ENCODE measurements around the gene RNF130. TPM values are rescaled to one million over a fixed set of nuclear protein-coding genes. Genes with fewer than 3 reads are reported as not detected.

The RNF130 gene
- total and polyA plus RNA-seq, 2 donors from 2014 or later, result 73.9 to 88.1 TPM

- intact Hi-C loops (cut with DNase I), result no loop called here
- Histone ChIP-seq H3K27ac (ENCODE audit: low read depth in 2 of 2, low read length in 2 of 2) (no peak overlapping the region), H3K4me3 (ENCODE audit: low read length in 3 of 3) (no peak overlapping the region), H3K9me3 (ENCODE audit: control insufficient read depth in 2 of 3, insufficient read depth in 1 of 3, low read length in 3 of 3) (no peaks in the 10 kb centered on the region), H3K4me1 (ENCODE audit: control insufficient read depth in 2 of 3, insufficient read depth in 2 of 3, low read depth in 1 of 3, low read length in 3 of 3) (no peaks in the 10 kb centered on the region), H3K27me3 (ENCODE audit: control insufficient read depth, insufficient read depth, low read length) (no peaks in the 10 kb centered on the region), H3K36me3 (ENCODE audit: control insufficient read depth in 2 of 3, insufficient read depth in 3 of 3, low read length in 3 of 3) (no peaks in the 10 kb centered on the region), H3K9ac (ENCODE audit: low read length in 3 of 3) (no peak overlapping the region)
- DNase-seq, result no peak
- no peak for TF ChIP-seq CTCF (IDR thresholded peaks at IDR 0.05; ENCODE audit: borderline replicate concordance, extremely low read depth, insufficient read depth)
- FAIRE-seq, result no peak
These were observed 31.1 kb upstream of the RNF130 start for GRCh38 chr5:180102636-180103035.

GRCh38 chr5:180101451-180102105 lies 30.0 kb upstream of the RNF130 start:
- no peaks in the 10 kb centered on the region for H3K27me3 ChIP-seq (ENCODE audit: control insufficient read depth, insufficient read depth, low read length)
- no peaks in the 10 kb centered on the region for H3K4me1 ChIP-seq (ENCODE audit: control insufficient read depth in 2 of 3, insufficient read depth in 2 of 3, low read depth in 1 of 3, low read length in 3 of 3)
- no peak overlapping the region for H3K27ac ChIP-seq (ENCODE audit: low read depth in 2 of 2, low read length in 2 of 2)
- intact Hi-C loops (cut with DNase I), result no loop called here
- no peak for TF ChIP-seq CTCF (IDR thresholded peaks at IDR 0.05; ENCODE audit: borderline replicate concordance, extremely low read depth, insufficient read depth)
- H3K9me3 ChIP-seq (ENCODE audit: control insufficient read depth in 2 of 3, insufficient read depth in 1 of 3, low read length in 3 of 3), result no peaks in the 10 kb centered on the region
- peak in 2 of 5 donors; percentile 24 to 39 for DNase-seq
- no peak overlapping the region for H3K9ac ChIP-seq (ENCODE audit: low read length in 3 of 3)
- no peaks in the 10 kb centered on the region for H3K36me3 ChIP-seq (ENCODE audit: control insufficient read depth in 2 of 3, insufficient read depth in 3 of 3, low read length in 3 of 3)
- no peak overlapping the region for H3K4me3 ChIP-seq (ENCODE audit: low read length in 3 of 3)
- FAIRE-seq, result no peak

- Histone ChIP-seq H3K27ac (ENCODE audit: low read depth in 2 of 2, low read length in 2 of 2) (no peak overlapping the region), H3K9ac (ENCODE audit: low read length in 3 of 3) (no peak overlapping the region), H3K9me3 (ENCODE audit: control insufficient read depth in 2 of 3, insufficient read depth in 1 of 3, low read length in 3 of 3) (no peaks in the 10 kb centered on the region), H3K36me3 (ENCODE audit: control insufficient read depth in 2 of 3, insufficient read depth in 3 of 3, low read length in 3 of 3) (no peaks in the 10 kb centered on the region), H3K4me3 (ENCODE audit: low read length in 3 of 3) (no peak overlapping the region), H3K4me1 (ENCODE audit: control insufficient read depth in 2 of 3, insufficient read depth in 2 of 3, low read depth in 1 of 3, low read length in 3 of 3) (no peaks in the 10 kb centered on the region), H3K27me3 (ENCODE audit: control insufficient read depth, insufficient read depth, low read length) (no peaks in the 10 kb centered on the region)
- no peak for TF ChIP-seq CTCF (IDR thresholded peaks at IDR 0.05; ENCODE audit: borderline replicate concordance, extremely low read depth, insufficient read depth)
- intact Hi-C loops (cut with DNase I), result no loop called here
- DNase-seq, result peak in 2 of 5 donors; percentile 28 to 62
- FAIRE-seq, result no peak
These were observed 29.3 kb upstream of the RNF130 start for GRCh38 chr5:180100621-180101450.
